Activated naive CD8-positive, alpha-beta T cell treated with anti-CD3 and anti-CD28 coated beads, Interleukin-2, amount 10 ng/mL, durations not matched to agents 7 days and 5 days (primary cell): ENCODE data around the gene TPSB2. TPM values are rescaled to one million over a fixed set of nuclear protein-coding genes. Genes with fewer than 3 reads are reported as not detected.

Experiments used
- total RNA-seq, 2 experiments: library from RNA; stranded (reverse); gene quantifications; one replicate each; pipeline ENCODE4 v1.2.3, GENCODE V29; 2021

TPSB2 gene
- total RNA-seq, 2 experiments from 2014 or later = not detected

Other genes starting within 250 kb of the TPSB2 start
- gene SOX8, start 248.4 kb downstream of the TPSB2 start, total RNA-seq = under 1 TPM; 0.50 to 0.60 TPM
- gene SSTR5, start 157.4 kb downstream of the TPSB2 start, total RNA-seq = not detected
- not detected for gene C1QTNF8, start 133.9 kb downstream of the TPSB2 start, total RNA-seq
- gene CACNA1H, start 77.1 kb downstream of the TPSB2 start, total RNA-seq = 1 to 10 TPM; 2.0 to 2.9 TPM
- not detected for gene TPSG1, start 4.9 kb downstream of the TPSB2 start, total RNA-seq
- gene TPSAB1, start 10.5 kb upstream of the TPSB2 start, total RNA-seq = not detected
- gene TPSD1, start 25.9 kb upstream of the TPSB2 start, total RNA-seq = not detected
- 100 to 1,000 TPM; 211 to 232 TPM for gene UBE2I, start 79.5 kb upstream of the TPSB2 start, total RNA-seq
- gene BAIAP3, start 103.5 kb upstream of the TPSB2 start, total RNA-seq = 10 to 100 TPM; 27.4 to 31.2 TPM
- gene TSR3, start 121.7 kb upstream of the TPSB2 start, total RNA-seq = 10 to 100 TPM; 43.8 to 44.2 TPM
- gene GNPTG, start 121.7 kb upstream of the TPSB2 start, total RNA-seq = 10 to 100 TPM; 43.2 to 46.5 TPM
- gene UNKL, start 184.5 kb upstream of the TPSB2 start, total RNA-seq = 10 to 100 TPM; 60.4 to 68.7 TPM
- gene UQCC4, start 190.6 kb upstream of the TPSB2 start, total RNA-seq = 10 to 100 TPM; 14.0 to 15.0 TPM
- 1 to 10 TPM in 1 of 2 experiments, under 1 TPM in 1; 0.57 to 1.2 TPM for gene PERCC1, start 200.9 kb upstream of the TPSB2 start, total RNA-seq
- 1 to 10 TPM; 6.1 to 6.5 TPM for gene CCDC154, start 214.4 kb upstream of the TPSB2 start, total RNA-seq
- gene CLCN7, start 244.8 kb upstream of the TPSB2 start, total RNA-seq = 10 to 100 TPM; 69.7 to 72.2 TPM